ENCODE results near the gene ZIC1.

ZIC1 gene

GRCh38 chr3:147409143-147410115, at the start of gene ZIC1:
Gene ZIC1, plus strand, starts transcription at chr3:147409365. Its CDS starts 748 bp downstream, at chr3:147410113.
- in situ Hi-C loops (cut with HindIII; ENCODE audit: low pct_ligation_motif_present, low pct_unique_long_range_greater_than_20kb, low sequenced_read_pairs), result no loop called here
- DNase-seq, result no peak

GRCh38 chr3:147360051-147360439, 49.1 kb upstream of the ZIC1 start:
- no peak for DNase-seq
- in situ Hi-C loops (cut with HindIII; ENCODE audit: low pct_ligation_motif_present, low pct_unique_long_range_greater_than_20kb, low sequenced_read_pairs), result no loop called here

- in situ Hi-C loops (cut with HindIII; ENCODE audit: low pct_ligation_motif_present, low pct_unique_long_range_greater_than_20kb, low sequenced_read_pairs), result no loop called here
Measured at GRCh38 chr3:147360646-147361453, 48.3 kb upstream of the ZIC1 start.

GRCh38 chr3:147361454-147362420, 47.4 kb upstream of the ZIC1 start:
- in situ Hi-C loops (cut with HindIII; ENCODE audit: low pct_ligation_motif_present, low pct_unique_long_range_greater_than_20kb, low sequenced_read_pairs), result no loop called here
- DNase-seq, result peak; percentile 27

More at GRCh38 chr3:147360646-147361453, 48.3 kb upstream of the ZIC1 start:
- no peak for DNase-seq

- no peak for DNase-seq
- in situ Hi-C loops (cut with HindIII; ENCODE audit: low pct_ligation_motif_present, low pct_unique_long_range_greater_than_20kb, low sequenced_read_pairs), result no loop called here
Measured at GRCh38 chr3:147364771-147365170, 44.4 kb upstream of the ZIC1 start.

- in situ Hi-C loops (cut with HindIII; ENCODE audit: low pct_ligation_motif_present, low pct_unique_long_range_greater_than_20kb, low sequenced_read_pairs), result no loop called here
- DNase-seq, result no peak
Measured at GRCh38 chr3:147365196-147366115, 43.7 kb upstream of the ZIC1 start.

- in situ Hi-C loops (cut with HindIII; ENCODE audit: low pct_ligation_motif_present, low pct_unique_long_range_greater_than_20kb, low sequenced_read_pairs), result no loop called here
- DNase-seq, result no peak
Measured at GRCh38 chr3:147367676-147368075, 41.5 kb upstream of the ZIC1 start.

GRCh38 chr3:147368151-147368550, 41.0 kb upstream of the ZIC1 start:
- in situ Hi-C loops (cut with HindIII; ENCODE audit: low pct_ligation_motif_present, low pct_unique_long_range_greater_than_20kb, low sequenced_read_pairs), result no loop called here
- no peak for DNase-seq

- DNase-seq, result no peak
- in situ Hi-C loops (cut with HindIII; ENCODE audit: low pct_ligation_motif_present, low pct_unique_long_range_greater_than_20kb, low sequenced_read_pairs), result no loop called here
Measured at GRCh38 chr3:147368561-147369221, 40.5 kb upstream of the ZIC1 start.

GRCh38 chr3:147369231-147369630, 39.9 kb upstream of the ZIC1 start:
- in situ Hi-C loops (cut with HindIII; ENCODE audit: low pct_ligation_motif_present, low pct_unique_long_range_greater_than_20kb, low sequenced_read_pairs), result no loop called here
- DNase-seq, result no peak

GRCh38 chr3:147369661-147370123, 39.5 kb upstream of the ZIC1 start:
- no peak for DNase-seq
- in situ Hi-C loops (cut with HindIII; ENCODE audit: low pct_ligation_motif_present, low pct_unique_long_range_greater_than_20kb, low sequenced_read_pairs), result no loop called here

- no peak for DNase-seq
- in situ Hi-C loops (cut with HindIII; ENCODE audit: low pct_ligation_motif_present, low pct_unique_long_range_greater_than_20kb, low sequenced_read_pairs), result no loop called here
Measured at GRCh38 chr3:147370349-147370748, 38.8 kb upstream of the ZIC1 start.

GRCh38 chr3:147371140-147371539, 38.0 kb upstream of the ZIC1 start:
- in situ Hi-C loops (cut with HindIII; ENCODE audit: low pct_ligation_motif_present, low pct_unique_long_range_greater_than_20kb, low sequenced_read_pairs), result no loop called here

GRCh38 chr3:147371771-147372340, 37.3 kb upstream of the ZIC1 start:
- in situ Hi-C loops (cut with HindIII; ENCODE audit: low pct_ligation_motif_present, low pct_unique_long_range_greater_than_20kb, low sequenced_read_pairs), result no loop called here
- no peak for DNase-seq

More at GRCh38 chr3:147371140-147371539, 38.0 kb upstream of the ZIC1 start:
- DNase-seq, result no peak

- no peak for DNase-seq
- in situ Hi-C loops (cut with HindIII; ENCODE audit: low pct_ligation_motif_present, low pct_unique_long_range_greater_than_20kb, low sequenced_read_pairs), result no loop called here
Measured at GRCh38 chr3:147372525-147373027, 36.6 kb upstream of the ZIC1 start.

- in situ Hi-C loops (cut with HindIII; ENCODE audit: low pct_ligation_motif_present, low pct_unique_long_range_greater_than_20kb, low sequenced_read_pairs), result no loop called here
- no peak for DNase-seq
Measured at GRCh38 chr3:147373301-147373700, 35.9 kb upstream of the ZIC1 start.

All from ACHN (cell line).